ENCODE results near the gene TMTC1. TPM values are rescaled to one million over a fixed set of nuclear protein-coding genes. Genes with fewer than 3 reads are reported as not detected.

Gene TMTC1
- total RNA-seq, 1 donor from 2014 or later = 16.1 TPM

DNA sequence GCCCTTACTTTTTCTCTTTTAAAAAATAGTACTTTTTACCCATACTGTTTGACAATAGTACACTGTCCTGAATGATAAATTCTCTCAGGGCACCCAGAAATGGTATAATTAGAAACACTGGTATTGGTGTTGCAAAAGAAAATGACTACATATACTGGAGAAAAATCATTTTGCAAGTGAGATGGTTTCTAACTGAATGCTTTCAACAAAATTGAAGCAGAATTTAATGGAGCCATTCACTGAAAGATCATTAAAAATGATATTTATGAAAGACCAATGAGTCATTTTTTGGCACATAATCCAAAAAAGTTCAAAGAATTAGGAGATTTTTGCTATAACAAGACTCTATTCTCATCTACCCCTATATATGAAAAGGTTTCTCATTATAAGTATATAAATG, 68.8 kb downstream of the TMTC1 start:
- DNase-seq (ENCODE audit: low spot score) = no peak
- Histone ChIP-seq H3K4me3 (no peak overlapping the region), H3K9ac (no peak overlapping the region), H3K27ac (no peak overlapping the region), H3K9me3 (ENCODE audit: low read depth) (no peaks in the 10 kb centered on the region), H3K27me3 (no peaks in the 10 kb centered on the region), H3K79me2 (ENCODE audit: low read depth) (no peaks in the 10 kb centered on the region), H3K4me1 (peaks cover 5% of the 10 kb centered on the region), H2AFZ (replicated peaks) (no peak overlapping the region), H3K36me3 (no peaks in the 10 kb centered on the region), H3K4me2 (no peak overlapping the region), H3F3A (ENCODE audit: low read depth) (peaks cover 12% of the 10 kb centered on the region), H4K20me1 (ENCODE audit: low read depth) (peaks cover 14% of the 10 kb centered on the region)
- no peak overlapping the region for H3K27ac Mint-ChIP-seq
- no peaks in the 10 kb centered on the region for H3K9me3 Mint-ChIP-seq
- no peaks in the 10 kb centered on the region for H3K27me3 Mint-ChIP-seq (ENCODE audit: insufficient read depth, low read depth)
- no peak overlapping the region for H3K4me3 Mint-ChIP-seq
- H3K4me1 Mint-ChIP-seq = peaks cover 46% of the 10 kb centered on the region
- TF ChIP-seq, protein P1, sequence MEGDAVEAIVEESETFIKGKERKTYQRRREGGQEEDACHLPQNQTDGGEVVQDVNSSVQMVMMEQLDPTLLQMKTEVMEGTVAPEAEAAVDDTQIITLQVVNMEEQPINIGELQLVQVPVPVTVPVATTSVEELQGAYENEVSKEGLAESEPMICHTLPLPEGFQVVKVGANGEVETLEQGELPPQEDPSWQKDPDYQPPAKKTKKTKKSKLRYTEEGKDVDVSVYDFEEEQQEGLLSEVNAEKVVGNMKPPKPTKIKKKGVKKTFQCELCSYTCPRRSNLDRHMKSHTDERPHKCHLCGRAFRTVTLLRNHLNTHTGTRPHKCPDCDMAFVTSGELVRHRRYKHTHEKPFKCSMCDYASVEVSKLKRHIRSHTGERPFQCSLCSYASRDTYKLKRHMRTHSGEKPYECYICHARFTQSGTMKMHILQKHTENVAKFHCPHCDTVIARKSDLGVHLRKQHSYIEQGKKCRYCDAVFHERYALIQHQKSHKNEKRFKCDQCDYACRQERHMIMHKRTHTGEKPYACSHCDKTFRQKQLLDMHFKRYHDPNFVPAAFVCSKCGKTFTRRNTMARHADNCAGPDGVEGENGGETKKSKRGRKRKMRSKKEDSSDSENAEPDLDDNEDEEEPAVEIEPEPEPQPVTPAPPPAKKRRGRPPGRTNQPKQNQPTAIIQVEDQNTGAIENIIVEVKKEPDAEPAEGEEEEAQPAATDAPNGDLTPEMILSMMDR (IDR thresholded peaks at IDR 0.05) = no peak
- TF ChIP-seq EZH2phosphoT487 (IDR thresholded peaks at IDR 0.05) (no peak), EZH2 (IDR thresholded peaks at IDR 0.05) (no peak)
- peaks cover 6% of the 10 kb centered on the region for H3K36me3 Mint-ChIP-seq

GRCh38 chr12:29713729-29714128, 70.0 kb downstream of the TMTC1 start:
- Mint-ChIP-seq H3K4me1 (peaks cover 46% of the 10 kb centered on the region), H3K4me3 (no peak overlapping the region), H3K27me3 (ENCODE audit: insufficient read depth, low read depth) (no peaks in the 10 kb centered on the region), H3K9me3 (no peaks in the 10 kb centered on the region), H3K36me3 (peaks cover 6% of the 10 kb centered on the region), H3K27ac (no peak overlapping the region)
- H3K79me2 ChIP-seq (ENCODE audit: low read depth) = no peaks in the 10 kb centered on the region
- DNase-seq (ENCODE audit: low spot score) = no peak
- H2AFZ ChIP-seq (replicated peaks) = no peak overlapping the region
- no peaks in the 10 kb centered on the region for H3K27me3 ChIP-seq
- H3K9me3 ChIP-seq (ENCODE audit: low read depth) = no peaks in the 10 kb centered on the region
- TF ChIP-seq EZH2phosphoT487 (IDR thresholded peaks at IDR 0.05) (no peak), EZH2 (IDR thresholded peaks at IDR 0.05) (no peak)
- TF ChIP-seq, protein P1 (IDR thresholded peaks at IDR 0.05) = no peak
- no peaks in the 10 kb centered on the region for H3K36me3 ChIP-seq
- H3K4me3 ChIP-seq = no peak overlapping the region
- H3K9ac ChIP-seq = no peak overlapping the region
- H3F3A ChIP-seq (ENCODE audit: low read depth) = peaks cover 18% of the 10 kb centered on the region
- peaks cover 24% of the 10 kb centered on the region for H4K20me1 ChIP-seq (ENCODE audit: low read depth)
- H3K4me1 ChIP-seq = peaks cover 14% of the 10 kb centered on the region
- no peak overlapping the region for H3K4me2 ChIP-seq
- no peak overlapping the region for H3K27ac ChIP-seq

GRCh38 chr12:29711381-29711780, 72.4 kb downstream of the TMTC1 start:
- H4K20me1 ChIP-seq (ENCODE audit: low read depth) = peaks cover 30% of the 10 kb centered on the region
- no peaks in the 10 kb centered on the region for H3K27me3 Mint-ChIP-seq (ENCODE audit: insufficient read depth, low read depth)
- H3K79me2 ChIP-seq (ENCODE audit: low read depth) = no peaks in the 10 kb centered on the region
- no peak overlapping the region for H2AFZ ChIP-seq (replicated peaks)
- peaks cover 3% of the 10 kb centered on the region for H3K36me3 Mint-ChIP-seq
- H3K9ac ChIP-seq = no peak overlapping the region
- H3K4me3 ChIP-seq = no peak overlapping the region
- TF ChIP-seq EZH2phosphoT487 (IDR thresholded peaks at IDR 0.05) (no peak), EZH2 (IDR thresholded peaks at IDR 0.05) (no peak)
- TF ChIP-seq, protein P1 (IDR thresholded peaks at IDR 0.05) = no peak
- no peak overlapping the region for H3K4me2 ChIP-seq
- no peak overlapping the region for H3K4me3 Mint-ChIP-seq
- H3K27ac ChIP-seq = no peak overlapping the region
- no peaks in the 10 kb centered on the region for H3K36me3 ChIP-seq
- H3K9me3 ChIP-seq (ENCODE audit: low read depth) = no peaks in the 10 kb centered on the region
- DNase-seq (ENCODE audit: low spot score) = peak; percentile 25
- peaks cover 19% of the 10 kb centered on the region for H3K4me1 ChIP-seq
- peaks cover 47% of the 10 kb centered on the region for H3K4me1 Mint-ChIP-seq
- H3F3A ChIP-seq (ENCODE audit: low read depth) = peaks cover 18% of the 10 kb centered on the region
- H3K27ac Mint-ChIP-seq = peak overlapping the region; percentile 79
- H3K27me3 ChIP-seq = no peaks in the 10 kb centered on the region
- no peaks in the 10 kb centered on the region for H3K9me3 Mint-ChIP-seq
